HG02798 (cell line): Measurements from ENCODE around the gene TMBIM1.
A peak's percentile ranks its signal among the peaks of the same experiment; 100 is the strongest.

Experiments
- ATAC-seq: cut with Tn5 transposase; IDR thresholded peaks from one replicate; pipeline ENCODE4 v1.9.1; 2021; ENCODE audit warnings: mild to moderate bottlenecking; ENCODE audit not compliant: unreplicated experiment, poor library complexity

The TMBIM1 gene

DNA sequence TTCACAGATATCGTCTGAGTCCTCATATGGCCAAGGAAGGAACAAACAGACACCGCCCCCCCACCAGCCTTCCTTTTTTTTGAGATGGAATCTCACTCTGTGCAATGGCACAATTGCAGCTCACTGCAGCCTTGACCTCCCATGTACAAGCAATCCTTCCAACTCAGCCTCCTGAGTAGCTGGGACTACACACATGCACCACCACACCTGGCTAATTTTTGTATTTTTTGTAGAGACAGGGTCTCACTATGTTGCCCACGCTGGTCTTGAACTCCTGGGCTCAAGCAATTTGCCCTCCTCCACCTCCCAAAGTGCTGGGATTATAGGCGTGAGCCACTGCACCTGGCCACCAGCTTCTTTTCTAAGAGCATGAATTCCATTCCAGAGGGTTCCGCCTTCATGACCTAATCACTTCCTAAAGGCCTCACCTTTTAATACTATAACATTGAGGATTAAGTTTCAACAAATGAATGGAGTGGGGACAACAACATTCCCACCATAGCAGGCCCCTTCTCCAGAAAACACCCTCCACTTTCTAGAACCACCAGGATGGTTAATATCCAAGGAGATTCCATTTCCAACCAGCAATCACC is 2.2 kb upstream of the TMBIM1 start:
- no peak for ATAC-seq

- no peak for ATAC-seq
Observed at GRCh38 chr2:218293715-218294429, 1.6 kb upstream of the TMBIM1 start.

DNA sequence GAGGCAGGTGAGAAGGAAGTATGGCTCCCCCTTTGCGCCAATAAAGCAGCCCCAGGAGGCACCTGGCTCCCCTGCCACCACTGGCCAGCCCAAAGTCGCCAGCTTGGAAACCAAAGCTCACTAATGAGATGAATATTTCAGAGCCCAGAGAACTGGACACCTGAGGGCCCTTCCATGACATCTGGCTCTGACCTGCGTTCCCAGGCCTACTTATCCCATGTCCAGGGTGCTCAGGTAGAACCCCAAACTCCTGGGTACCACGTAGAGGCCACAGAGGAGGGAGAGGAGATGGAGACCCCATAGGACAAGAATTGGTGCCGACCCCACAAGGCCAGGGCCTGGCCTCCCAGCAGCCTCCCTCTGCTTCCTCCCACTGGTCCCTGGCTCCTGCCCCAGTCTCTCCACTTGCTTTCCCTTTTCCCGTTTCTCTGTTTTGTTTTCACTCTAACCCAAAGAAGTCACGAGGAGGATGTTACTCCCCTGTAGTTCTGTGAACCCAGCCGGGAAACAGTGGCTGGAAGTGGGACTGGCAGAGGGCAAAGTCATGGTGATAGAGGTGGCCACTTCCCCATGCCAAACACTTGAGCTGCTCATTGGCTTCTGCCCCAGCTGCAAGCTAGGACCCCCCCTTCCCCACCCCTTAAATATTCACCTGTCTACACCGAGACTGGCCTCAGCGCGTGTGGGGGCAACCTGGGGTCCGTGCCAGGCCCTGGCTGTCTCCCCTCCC is 820 bp downstream of the TMBIM1 start:
- ATAC-seq = no peak

GRCh38 chr2:218290316-218291261 is 1.7 kb downstream of the TMBIM1 start:
- ATAC-seq = peak; percentile 61

DNA sequence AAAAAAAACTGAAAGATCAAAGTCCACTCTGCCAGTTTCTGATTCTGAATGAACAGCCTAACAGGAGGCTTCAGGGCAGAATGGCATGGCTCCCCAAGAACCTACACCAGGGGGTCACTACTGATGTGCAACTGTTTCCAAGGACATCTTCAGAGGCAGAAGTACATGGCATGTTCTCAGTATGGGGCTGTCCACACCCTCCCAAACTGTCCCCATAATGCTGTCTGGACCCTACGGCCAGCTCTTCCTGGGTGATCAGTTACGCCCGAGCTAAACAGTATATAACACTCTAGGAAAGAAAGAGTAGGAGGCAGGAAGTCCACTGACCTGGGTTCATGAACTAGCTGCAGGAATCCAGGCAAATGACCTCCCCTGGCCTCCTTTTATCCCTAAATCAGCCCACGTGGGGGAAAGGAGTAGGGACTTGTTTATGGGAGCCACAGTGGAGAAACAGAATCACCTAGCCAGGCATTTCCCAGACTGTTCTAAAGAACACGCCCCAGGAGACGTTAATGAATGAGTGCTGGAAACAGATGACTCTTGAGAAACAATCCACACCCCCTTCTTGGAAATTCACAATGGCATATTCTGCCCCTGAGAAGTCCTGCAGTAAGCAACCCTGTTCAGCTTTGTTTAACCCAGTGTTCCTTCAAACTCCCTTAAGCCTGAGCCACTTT is 2.5 kb downstream of the TMBIM1 start:
- ATAC-seq = no peak

DNA sequence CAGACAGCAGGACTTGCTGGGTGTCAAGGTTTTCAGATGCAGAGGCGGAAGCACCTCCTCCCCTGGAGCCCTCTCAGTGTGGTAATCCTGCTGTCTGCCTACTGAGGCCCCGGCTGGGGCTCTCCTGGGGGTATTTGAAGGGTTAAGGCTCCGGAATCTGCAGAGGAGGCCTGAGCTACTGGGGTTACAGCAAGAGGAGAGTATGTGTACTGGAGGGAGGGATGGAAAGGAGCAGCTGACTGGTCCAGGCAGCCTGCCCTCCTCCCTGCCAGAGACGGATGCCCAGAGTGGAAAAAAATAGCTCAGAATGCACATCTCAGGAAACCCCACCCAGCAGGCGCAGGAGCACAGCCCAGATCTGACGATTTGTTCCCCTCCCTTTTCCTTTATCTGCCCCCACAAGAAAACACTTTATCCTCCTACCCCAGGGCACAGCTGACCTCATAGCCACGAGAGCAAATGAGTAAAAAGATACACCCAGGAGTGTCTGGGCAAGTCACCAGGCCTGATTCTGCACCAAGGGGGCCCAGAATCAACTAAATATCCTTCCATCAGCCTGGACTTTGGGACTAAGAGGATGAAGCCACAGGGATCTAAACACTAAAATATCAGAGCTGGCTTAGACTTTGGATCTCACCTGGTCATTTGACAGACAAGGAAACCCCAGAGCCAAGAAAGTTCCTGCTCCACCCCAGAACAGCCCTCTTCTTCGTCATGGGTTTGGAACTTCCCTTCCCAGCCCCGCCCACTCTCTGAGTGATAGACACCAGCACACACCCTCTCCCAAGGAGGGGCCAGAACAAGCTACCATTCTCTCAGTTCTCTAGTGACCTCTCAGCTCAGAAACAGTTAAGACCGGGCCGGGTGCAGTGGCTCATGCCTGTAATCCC is 5.5 kb downstream of the TMBIM1 start:
- ATAC-seq = peak; percentile 66

DNA sequence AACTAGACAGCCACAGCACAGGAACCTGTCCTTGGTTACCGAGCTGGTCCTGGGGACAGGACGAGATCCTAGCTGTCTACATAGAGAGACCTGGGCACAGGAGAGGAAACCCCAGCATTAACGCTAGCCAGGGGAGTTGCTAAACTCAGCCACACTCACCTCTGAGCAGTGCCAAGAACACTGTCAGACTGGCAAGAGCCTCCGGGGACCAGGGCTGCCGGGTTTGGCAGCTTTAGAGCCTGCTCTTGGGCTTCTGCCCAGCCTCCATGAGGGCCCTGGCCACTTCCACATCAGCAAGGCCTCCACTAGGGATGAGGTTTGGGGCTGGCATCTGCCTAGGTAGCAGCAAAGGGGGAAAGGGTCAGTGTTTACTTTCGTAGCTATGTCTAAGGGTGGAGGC is 6.7 kb downstream of the TMBIM1 start:
- ATAC-seq = no peak

DNA sequence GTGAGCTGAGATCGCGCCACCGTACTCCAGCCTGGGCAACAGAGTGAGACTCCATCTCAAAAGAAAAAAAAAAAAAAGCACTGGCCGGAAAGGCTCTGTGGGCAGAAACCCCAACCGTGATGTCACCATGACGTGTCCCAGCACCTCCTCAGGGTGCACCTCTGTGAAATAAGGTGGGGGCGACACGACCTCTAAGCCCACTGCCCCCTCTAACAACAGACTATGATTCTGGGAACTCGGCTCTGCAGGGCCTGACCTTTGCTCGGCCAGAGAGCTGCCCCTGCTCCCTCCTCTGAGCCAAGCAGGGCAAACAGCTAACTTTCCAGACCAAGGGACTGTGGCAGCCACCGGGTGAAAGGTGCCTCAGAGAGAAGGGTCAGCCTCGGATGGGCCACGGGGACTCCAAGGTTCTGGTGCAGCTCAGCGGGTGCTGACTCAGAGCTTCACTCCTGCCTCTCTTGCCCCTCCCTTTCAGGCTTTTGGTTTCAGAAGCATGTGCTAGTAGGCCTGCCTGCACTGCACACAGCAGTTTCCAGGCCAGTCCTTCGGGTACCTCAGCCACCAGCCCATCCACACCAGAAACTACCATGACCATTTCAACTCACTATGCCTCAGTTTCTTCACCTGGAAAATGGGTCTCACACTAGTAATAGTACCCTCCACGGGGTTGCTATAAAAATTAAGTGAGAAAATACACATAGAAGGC is 8.0 kb downstream of the TMBIM1 start:
- ATAC-seq = peak; percentile 74

GRCh38 chr2:218282173-218282991 is 9.9 kb downstream of the TMBIM1 start:
- ATAC-seq = no peak

DNA sequence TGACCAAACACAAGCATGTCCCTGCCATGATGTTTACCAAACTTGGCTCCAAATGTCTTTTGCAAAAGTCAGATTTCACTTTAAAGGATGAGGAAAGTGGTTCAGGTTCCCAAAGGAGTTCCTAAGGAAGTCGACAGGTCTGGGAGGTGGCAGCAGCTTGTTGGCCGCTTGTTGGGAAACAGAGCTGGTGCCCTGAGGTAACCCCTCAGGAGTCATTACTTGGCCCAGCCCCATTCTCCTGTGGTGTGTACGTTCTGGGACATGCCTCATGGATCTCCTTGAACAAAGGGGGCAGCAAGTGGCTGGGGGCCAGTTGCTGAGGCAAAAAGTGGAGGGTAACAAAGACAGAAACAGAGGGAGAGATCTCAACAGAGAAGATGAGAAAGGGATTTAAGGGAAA is 10.9 kb downstream of the TMBIM1 start:
- no peak for ATAC-seq

- ATAC-seq = no peak
Observed at GRCh38 chr2:218280260-218280870, 11.9 kb downstream of the TMBIM1 start.

DNA sequence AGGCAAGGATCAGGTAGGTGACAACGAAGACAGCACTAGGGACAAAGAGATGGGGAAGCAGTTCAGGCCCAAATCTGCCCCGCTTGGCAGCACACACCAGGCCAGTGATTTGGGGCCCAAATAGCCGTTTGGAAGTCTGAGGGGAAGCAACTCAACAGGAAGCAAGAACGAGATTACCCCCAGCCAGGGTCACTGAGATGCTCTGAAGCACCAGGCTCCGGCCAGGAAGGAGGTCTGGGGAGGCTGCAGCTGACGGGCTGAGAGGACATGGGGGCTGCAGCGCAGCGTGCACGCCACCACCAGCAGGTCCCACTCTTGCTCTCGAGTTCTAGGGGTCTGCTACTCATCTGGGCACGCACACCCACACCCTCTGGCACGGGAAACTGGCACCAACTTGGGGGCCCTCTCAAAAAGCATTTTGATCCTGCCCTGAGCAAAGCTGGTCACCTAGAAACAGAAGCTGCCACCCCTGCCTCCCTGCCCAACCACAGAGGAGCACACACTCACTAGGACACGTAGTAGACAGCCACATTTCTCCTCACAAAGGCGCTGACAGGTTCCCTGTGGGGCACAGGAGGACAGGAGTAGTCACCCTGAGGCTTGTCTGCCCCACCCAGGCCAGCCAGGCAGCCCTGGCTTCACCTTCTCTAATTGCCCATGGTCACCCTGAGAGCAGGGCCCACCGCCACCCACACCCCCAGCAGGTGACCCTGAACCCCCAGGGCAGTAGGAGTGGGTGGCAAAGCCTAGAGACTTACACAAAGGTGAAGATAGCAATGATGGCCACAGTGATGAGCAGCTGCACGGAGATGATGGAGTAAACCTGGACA is 13.6 kb downstream of the TMBIM1 start:
- ATAC-seq = no peak

DNA sequence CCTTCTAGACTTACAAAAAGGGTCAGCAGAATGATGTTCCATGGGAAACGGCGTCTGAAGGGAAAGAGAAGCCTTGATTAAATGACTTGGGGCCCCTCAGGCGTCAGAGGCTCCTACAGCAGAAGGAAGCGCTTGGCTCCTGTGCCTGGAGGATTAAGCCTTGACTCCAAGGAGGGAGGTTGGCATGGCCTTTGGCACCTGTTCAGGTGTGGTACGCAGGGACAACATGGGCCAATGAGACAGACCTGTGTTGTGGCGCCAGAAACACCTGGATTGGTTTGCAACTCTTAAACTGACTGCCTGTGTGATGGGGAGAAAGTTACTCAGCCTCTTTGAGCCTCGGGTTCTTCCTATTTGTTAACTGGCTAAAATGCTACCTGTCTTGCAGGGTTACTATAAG is 14.4 kb downstream of the TMBIM1 start:
- no peak for ATAC-seq

DNA sequence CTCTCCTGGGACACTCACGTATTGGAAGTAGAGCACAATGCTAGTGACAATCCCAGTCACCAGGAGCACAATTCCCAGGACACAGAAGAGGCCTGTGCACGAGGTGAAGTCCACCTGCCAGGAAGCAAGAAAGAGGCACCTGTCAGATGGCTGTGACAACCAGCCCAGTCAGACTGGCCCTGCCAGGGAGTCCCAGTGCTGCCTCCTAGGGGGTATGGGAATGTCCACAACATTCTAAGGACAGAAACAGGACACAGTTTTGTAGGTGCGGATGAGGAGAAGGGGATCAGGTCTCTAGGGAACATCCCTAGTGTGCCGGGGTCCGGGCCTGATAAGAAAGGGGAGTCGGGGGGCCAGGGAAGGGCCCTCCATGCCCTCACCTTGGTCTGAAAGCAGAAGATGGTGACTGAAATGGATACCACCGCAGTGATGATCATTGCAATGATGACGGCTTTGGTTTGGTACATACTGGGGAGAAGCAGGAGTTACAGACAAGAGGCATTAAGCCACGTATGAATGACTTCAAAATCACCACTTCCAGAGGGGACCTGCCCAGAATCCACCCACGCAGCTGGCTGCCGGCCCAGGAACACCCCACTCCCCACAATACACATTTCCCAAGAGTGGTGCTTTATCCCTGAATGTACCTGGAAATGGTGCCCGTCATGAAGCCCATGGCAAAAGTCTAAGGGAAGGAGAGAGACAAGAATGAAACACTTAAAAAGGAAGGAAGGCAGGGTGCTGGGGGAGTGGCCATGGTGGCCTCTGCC is 15.1 kb downstream of the TMBIM1 start:
- no peak for ATAC-seq

- ATAC-seq = no peak
Observed at GRCh38 chr2:218275371-218276072, 16.8 kb downstream of the TMBIM1 start.
